Activated naive CD8-positive, alpha-beta T cell treated with anti-CD3 and anti-CD28 coated beads for 36 hours (primary cell): ENCODE results near the gene CPD. TPM values are rescaled to one million over a fixed set of nuclear protein-coding genes. Genes with fewer than 3 reads are reported as not detected.

Source experiments
- DNase-seq: peaks from one replicate; pipeline ENCODE4 v3.0.0; 2021
- H3K27ac Mint-ChIP-seq: one replicate; pipeline ENCODE4 v1.8.0; 2022; ENCODE audit warnings: mild to moderate bottlenecking, moderate library complexity, mixed read lengths
- H3K27me3 Mint-ChIP-seq: one replicate; pipeline ENCODE4 v1.8.0; 2022; ENCODE audit warnings: mild to moderate bottlenecking, mixed read lengths
- H3K36me3 Mint-ChIP-seq: one replicate; pipeline ENCODE4 v1.8.0; 2021; ENCODE audit warnings: mild to moderate bottlenecking, mixed read lengths
- H3K4me1 Mint-ChIP-seq: one replicate; pipeline ENCODE4 v1.8.0; 2021; ENCODE audit warnings: mixed read lengths
- H3K4me3 Mint-ChIP-seq: one replicate; pipeline ENCODE4 v1.8.0; 2022; ENCODE audit warnings: mild to moderate bottlenecking, moderate library complexity, mixed read lengths
- H3K9me3 Mint-ChIP-seq: one replicate; pipeline ENCODE4 v1.8.0; 2022; ENCODE audit warnings: mixed read lengths
- total RNA-seq, 2 experiments: library from RNA; stranded (reverse); gene quantifications; one replicate each; pipeline ENCODE4 v1.2.3, GENCODE V29; 2021

CPD gene
- total RNA-seq, 2 experiments from 2014 or later: 23.7 to 26.2 TPM

- Mint-ChIP-seq H3K27me3 (no peaks in the 10 kb centered on the region), H3K4me1 (peaks cover 53% of the 10 kb centered on the region), H3K4me3 (peak overlapping the region; percentile 45), H3K9me3 (peaks cover 3% of the 10 kb centered on the region), H3K36me3 (peaks cover 4% of the 10 kb centered on the region), H3K27ac (peak overlapping the region; percentile 44)
- no peak for DNase-seq
Measured at GRCh38 chr17:30368912-30369720, 9.6 kb upstream of the CPD start.

- H3K27me3 Mint-ChIP-seq: no peaks in the 10 kb centered on the region
- peaks cover 50% of the 10 kb centered on the region for H3K4me1 Mint-ChIP-seq
- H3K9me3 Mint-ChIP-seq: peaks cover 3% of the 10 kb centered on the region
- peaks cover 4% of the 10 kb centered on the region for H3K36me3 Mint-ChIP-seq
- DNase-seq: no peak
- no peak overlapping the region for H3K4me3 Mint-ChIP-seq
- no peak overlapping the region for H3K27ac Mint-ChIP-seq
Measured at GRCh38 chr17:30369995-30370394, 8.7 kb upstream of the CPD start.

GRCh38 chr17:30372755-30373154 lies 6.0 kb upstream of the CPD start:
- Mint-ChIP-seq H3K27me3 (no peaks in the 10 kb centered on the region), H3K4me1 (peaks cover 54% of the 10 kb centered on the region), H3K4me3 (no peak overlapping the region), H3K27ac (peak overlapping the region; percentile 55), H3K36me3 (no peaks in the 10 kb centered on the region), H3K9me3 (peaks cover 3% of the 10 kb centered on the region)
- DNase-seq: peak; percentile 31

- H3K36me3 Mint-ChIP-seq: peaks cover 5% of the 10 kb centered on the region
Measured at GRCh38 chr17:30375661-30376060, 3.1 kb upstream of the CPD start.

GRCh38 chr17:30376621-30377452 lies 1.9 kb upstream of the CPD start:
- H3K4me3 Mint-ChIP-seq: peak overlapping the region; percentile 16
- H3K27me3 Mint-ChIP-seq: no peaks in the 10 kb centered on the region
- H3K36me3 Mint-ChIP-seq: peaks cover 5% of the 10 kb centered on the region
- peaks cover 6% of the 10 kb centered on the region for H3K9me3 Mint-ChIP-seq
- peaks cover 56% of the 10 kb centered on the region for H3K4me1 Mint-ChIP-seq
- peak overlapping the region; percentile 50 for H3K27ac Mint-ChIP-seq
- peak; percentile 55 for DNase-seq

More at GRCh38 chr17:30375661-30376060, 3.1 kb upstream of the CPD start:
- DNase-seq: no peak
- H3K27me3 Mint-ChIP-seq: no peaks in the 10 kb centered on the region
- peaks cover 6% of the 10 kb centered on the region for H3K9me3 Mint-ChIP-seq
- no peak overlapping the region for H3K4me3 Mint-ChIP-seq
- no peak overlapping the region for H3K27ac Mint-ChIP-seq
- H3K4me1 Mint-ChIP-seq: peaks cover 51% of the 10 kb centered on the region

GRCh38 chr17:30377574-30378240 lies 1.0 kb upstream of the CPD start:
- Mint-ChIP-seq H3K9me3 (peaks cover 6% of the 10 kb centered on the region), H3K4me1 (peaks cover 57% of the 10 kb centered on the region), H3K4me3 (peak overlapping the region; percentile 85)

GRCh38 chr17:30378241-30378824 lies 394 bp upstream of the CPD start:
- Mint-ChIP-seq H3K4me1 (peaks cover 56% of the 10 kb centered on the region), H3K9me3 (peaks cover 6% of the 10 kb centered on the region)

More at GRCh38 chr17:30377574-30378240, 1.0 kb upstream of the CPD start:
- peaks cover 5% of the 10 kb centered on the region for H3K36me3 Mint-ChIP-seq
- H3K27ac Mint-ChIP-seq: peak overlapping the region; percentile 93
- no peaks in the 10 kb centered on the region for H3K27me3 Mint-ChIP-seq
- DNase-seq: no peak

GRCh38 chr17:30379303-30379902 lies 676 bp downstream of the CPD start:
- peak; percentile 47 for DNase-seq
- Mint-ChIP-seq H3K4me3 (peak overlapping the region; percentile 88), H3K4me1 (peaks cover 63% of the 10 kb centered on the region), H3K27me3 (no peaks in the 10 kb centered on the region), H3K9me3 (peaks cover 6% of the 10 kb centered on the region), H3K36me3 (peaks cover 8% of the 10 kb centered on the region), H3K27ac (peak overlapping the region; percentile 80)

More at GRCh38 chr17:30378241-30378824, 394 bp upstream of the CPD start:
- Mint-ChIP-seq H3K27me3 (no peaks in the 10 kb centered on the region), H3K4me3 (peak overlapping the region; percentile 85), H3K36me3 (peaks cover 8% of the 10 kb centered on the region), H3K27ac (peak overlapping the region; percentile 93)
- peak; percentile 69 for DNase-seq

- Mint-ChIP-seq H3K36me3 (peaks cover 8% of the 10 kb centered on the region), H3K27me3 (no peaks in the 10 kb centered on the region), H3K4me1 (peaks cover 63% of the 10 kb centered on the region), H3K27ac (peak overlapping the region; percentile 80), H3K4me3 (peak overlapping the region; percentile 88), H3K9me3 (peaks cover 6% of the 10 kb centered on the region)
- DNase-seq: no peak
Measured at GRCh38 chr17:30379903-30380381, 1.2 kb downstream of the CPD start.

- Mint-ChIP-seq H3K9me3 (peaks cover 6% of the 10 kb centered on the region), H3K27ac (no peak overlapping the region), H3K4me1 (peaks cover 63% of the 10 kb centered on the region), H3K27me3 (no peaks in the 10 kb centered on the region), H3K4me3 (peak overlapping the region; percentile 88), H3K36me3 (peaks cover 13% of the 10 kb centered on the region)
- DNase-seq: no peak
Measured at GRCh38 chr17:30380643-30381339, 2.1 kb downstream of the CPD start.

GRCh38 chr17:30381340-30381659 lies 2.6 kb downstream of the CPD start:
- H3K9me3 Mint-ChIP-seq: peaks cover 6% of the 10 kb centered on the region
- peak overlapping the region; percentile 88 for H3K4me3 Mint-ChIP-seq
- DNase-seq: no peak
- H3K27me3 Mint-ChIP-seq: no peaks in the 10 kb centered on the region
- H3K36me3 Mint-ChIP-seq: peaks cover 13% of the 10 kb centered on the region
- peaks cover 61% of the 10 kb centered on the region for H3K4me1 Mint-ChIP-seq
- no peak overlapping the region for H3K27ac Mint-ChIP-seq

GRCh38 chr17:30382345-30382744 lies 3.6 kb downstream of the CPD start:
- Mint-ChIP-seq H3K27me3 (no peaks in the 10 kb centered on the region), H3K4me3 (no peak overlapping the region), H3K9me3 (peaks cover 6% of the 10 kb centered on the region), H3K27ac (no peak overlapping the region), H3K36me3 (peaks cover 17% of the 10 kb centered on the region), H3K4me1 (peaks cover 51% of the 10 kb centered on the region)
- DNase-seq: no peak

GRCh38 chr17:30388321-30389179 lies 9.8 kb downstream of the CPD start:
- H3K27me3 Mint-ChIP-seq: no peaks in the 10 kb centered on the region
- H3K4me3 Mint-ChIP-seq: no peak overlapping the region
- no peaks in the 10 kb centered on the region for H3K9me3 Mint-ChIP-seq
- no peak overlapping the region for H3K27ac Mint-ChIP-seq
- peaks cover 18% of the 10 kb centered on the region for H3K36me3 Mint-ChIP-seq
- peaks cover 10% of the 10 kb centered on the region for H3K4me1 Mint-ChIP-seq
- DNase-seq: no peak
